ENCODE measurements around the gene CYP4F8.
"Not testable (repeated sequence)": the region's sequence is repeated elsewhere in the genome, so short reads cannot be mapped to it uniquely, and the experiment has no call there.

CYP4F8 gene, protein sequence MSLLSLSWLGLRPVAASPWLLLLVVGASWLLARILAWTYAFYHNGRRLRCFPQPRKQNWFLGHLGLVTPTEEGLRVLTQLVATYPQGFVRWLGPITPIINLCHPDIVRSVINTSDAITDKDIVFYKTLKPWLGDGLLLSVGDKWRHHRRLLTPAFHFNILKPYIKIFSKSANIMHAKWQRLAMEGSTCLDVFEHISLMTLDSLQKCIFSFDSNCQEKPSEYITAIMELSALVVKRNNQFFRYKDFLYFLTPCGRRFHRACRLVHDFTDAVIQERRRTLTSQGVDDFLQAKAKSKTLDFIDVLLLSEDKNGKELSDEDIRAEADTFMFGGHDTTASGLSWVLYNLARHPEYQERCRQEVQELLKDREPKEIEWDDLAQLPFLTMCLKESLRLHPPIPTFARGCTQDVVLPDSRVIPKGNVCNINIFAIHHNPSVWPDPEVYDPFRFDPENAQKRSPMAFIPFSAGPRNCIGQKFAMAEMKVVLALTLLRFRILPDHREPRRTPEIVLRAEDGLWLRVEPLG

DNA sequence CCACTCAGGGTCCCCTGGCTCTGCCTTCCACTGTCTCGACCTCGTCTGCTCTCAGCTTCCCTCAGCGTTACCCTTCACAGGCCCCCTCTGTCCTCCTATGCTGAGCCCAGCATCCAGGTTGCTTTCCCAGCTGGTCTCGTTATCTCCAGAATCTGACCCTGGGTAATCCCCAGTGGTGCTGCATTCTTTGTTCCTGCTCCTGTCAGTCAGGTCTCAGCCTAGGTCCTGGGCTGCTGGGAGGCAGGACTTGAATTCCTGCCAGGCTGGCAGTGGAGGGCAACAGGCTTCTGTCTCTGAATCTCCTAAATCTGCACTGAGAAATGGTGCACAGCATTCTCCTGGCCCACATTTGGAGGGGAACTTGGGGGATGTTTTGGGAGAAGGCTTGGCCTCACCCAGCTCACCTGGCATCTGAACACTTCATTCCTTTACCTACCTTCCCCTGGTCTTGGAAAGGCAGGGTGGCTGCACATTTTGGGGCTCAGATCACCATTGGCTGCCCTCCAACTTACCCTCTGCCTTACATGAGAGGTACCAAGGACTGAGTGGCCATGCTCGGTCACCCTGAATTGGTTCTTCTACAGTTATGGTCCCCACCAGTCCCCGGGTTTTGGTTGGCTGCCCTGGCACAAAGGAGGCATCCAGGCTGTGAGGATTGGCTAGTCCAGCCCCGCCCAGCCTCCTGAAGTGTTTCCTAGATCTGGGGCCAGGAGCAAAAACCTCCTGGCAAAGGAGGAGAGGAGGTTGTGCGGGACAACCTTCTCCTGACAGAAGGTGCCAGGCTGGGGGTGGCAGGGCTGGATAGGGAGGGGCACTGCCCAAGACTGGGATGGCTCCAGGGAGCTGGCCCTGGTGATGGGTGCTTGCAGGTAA, at the start of gene CYP4F8:
CYP4F8 (plus strand) TSS at position 712 of the 873 bp plus-strand sequence. CDS start 399 bp downstream, outside the sequence.
- in situ Hi-C loops (cut with MboI; ENCODE audit: low sequenced_read_pairs) = no loop called here

DNA sequence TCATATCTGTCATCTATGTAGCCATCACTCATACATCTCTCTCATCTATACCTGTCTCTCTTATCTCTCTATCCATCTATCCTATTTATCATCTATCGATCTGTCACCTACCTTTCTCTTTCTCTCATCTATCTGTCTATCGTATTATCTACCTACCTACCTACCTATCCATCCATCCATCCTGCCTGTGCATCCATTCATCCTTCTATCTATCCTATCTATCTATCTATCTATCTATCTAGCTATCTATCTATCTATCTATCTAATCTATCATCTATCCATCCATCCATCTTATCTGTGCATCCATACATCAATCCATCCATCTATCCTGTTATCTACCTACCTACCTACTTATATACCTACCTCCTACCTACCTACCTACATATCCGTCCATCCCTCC, 44.6 kb upstream of the CYP4F8 start:
- in situ Hi-C loops (cut with MboI; ENCODE audit: low sequenced_read_pairs) = no loop called here

DNA sequence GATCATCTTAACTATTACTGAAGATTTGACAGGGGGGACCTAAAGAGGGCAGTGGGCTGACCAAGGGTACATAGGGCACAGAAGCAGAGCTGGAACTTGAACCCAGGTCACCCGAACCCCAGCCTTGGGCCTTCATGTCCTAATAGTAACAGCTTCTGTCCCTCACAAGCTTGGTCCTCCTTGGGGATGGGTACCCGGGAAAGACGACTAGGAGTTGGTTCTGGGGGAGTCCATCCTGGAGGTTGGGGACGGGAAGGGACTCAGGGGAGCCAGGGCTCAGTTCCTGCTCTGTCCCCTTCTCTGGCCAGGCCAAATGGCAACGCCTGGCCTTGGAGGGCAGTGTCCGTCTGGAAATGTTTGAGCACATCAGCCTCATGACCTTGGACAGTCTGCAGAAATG, 39.6 kb upstream of the CYP4F8 start:
- in situ Hi-C loops (cut with MboI; ENCODE audit: low sequenced_read_pairs) = no loop called here

DNA sequence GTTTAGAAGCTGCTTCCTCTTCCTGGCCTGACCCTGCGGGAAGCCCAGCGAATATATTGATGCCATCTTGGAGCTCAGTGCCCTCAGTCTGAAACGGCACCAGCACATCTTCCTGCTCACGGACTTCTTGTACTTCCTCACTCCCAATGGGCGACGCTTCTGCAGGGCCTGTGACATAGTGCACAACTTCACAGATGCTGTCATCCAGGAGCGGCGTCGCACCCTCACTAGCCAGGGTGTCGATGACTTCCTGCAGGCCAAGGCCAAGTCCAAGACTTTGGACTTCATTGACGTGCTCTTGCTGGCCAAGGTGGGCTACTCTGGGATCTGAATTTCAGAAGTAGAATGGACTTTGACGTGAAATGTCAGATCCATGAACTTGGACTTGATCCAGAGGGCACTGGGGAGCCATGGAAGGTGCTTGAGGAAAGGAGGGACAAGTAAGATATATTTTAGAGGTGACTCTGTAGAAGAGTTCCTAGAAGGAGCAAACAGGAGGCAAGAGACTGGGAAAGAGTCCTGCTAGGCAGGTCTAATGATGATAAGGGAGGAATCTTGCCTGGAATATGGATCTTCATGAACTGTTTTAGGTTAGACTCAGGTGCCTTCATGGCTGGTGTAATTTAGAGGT, 38.4 kb upstream of the CYP4F8 start:
- in situ Hi-C loops (cut with MboI; ENCODE audit: low sequenced_read_pairs) = no loop called here

DNA sequence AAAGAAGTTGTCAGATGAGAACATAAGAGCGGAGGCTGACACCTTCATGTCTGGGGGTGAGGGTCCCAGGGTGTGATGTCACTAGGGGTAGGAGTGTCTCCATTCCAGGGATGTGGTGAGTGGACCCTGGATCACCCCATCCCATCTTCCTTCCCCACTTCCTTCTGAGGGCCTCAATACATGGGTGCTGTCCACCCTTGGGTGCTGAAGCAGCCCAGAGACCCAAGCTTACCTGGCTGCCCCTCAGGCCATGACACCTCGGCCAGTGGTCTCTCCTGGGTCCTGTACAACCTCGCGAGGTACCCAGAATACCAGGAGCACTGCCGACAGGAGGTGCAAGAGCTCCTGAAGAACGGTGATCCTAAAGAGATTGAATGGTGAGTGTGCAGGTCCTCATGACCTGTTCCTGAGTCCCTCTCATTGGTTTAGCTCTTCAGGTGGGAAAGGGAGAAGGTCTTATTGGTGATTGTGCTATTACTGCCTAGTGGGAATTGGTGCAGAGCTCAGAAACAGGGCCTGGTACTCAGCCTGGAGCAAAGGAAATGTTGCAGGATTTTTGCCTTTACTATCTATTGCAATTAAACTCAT, 37.7 kb upstream of the CYP4F8 start:
- in situ Hi-C loops (cut with MboI; ENCODE audit: low sequenced_read_pairs) = no loop called here

DNA sequence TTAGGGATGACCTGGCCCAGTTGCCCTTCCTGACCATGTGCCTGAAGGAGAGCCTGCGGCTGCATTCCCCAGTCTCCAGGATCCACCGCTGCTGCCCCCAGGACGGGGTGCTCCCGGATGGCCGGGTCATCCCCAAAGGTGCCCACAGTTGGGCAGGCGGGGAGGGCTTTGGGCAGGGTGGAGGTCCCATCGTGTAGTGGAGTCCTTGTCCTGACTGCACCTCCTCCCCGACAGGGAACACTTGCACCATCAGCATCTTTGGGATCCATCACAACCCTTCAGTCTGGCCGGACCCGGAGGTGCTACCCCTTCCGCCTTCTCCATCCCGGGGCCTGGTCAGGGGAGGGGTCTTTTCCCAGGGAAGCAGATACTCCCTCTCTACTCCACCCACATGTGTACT, 31.7 kb upstream of the CYP4F8 start:
- in situ Hi-C loops (cut with MboI; ENCODE audit: low sequenced_read_pairs) = no loop called here

DNA sequence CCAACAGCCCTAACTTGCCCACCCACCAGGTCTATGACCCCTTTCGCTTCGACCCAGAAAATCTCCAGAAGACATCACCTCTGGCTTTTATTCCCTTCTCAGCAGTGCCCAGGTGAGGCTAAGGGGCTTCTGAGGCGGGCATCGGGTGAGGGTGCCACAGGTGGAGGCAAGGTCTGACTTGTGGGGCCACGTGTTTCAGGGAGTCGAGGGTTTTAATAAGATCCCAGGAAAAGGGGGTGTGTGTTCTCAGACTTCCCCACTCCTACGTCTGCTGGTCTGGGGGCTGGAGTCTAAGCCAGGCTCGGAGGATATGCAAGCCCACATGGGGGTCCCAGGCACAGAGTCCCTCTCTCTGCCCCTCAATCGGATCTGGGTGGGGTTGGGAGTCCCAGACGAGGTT, 30.9 kb upstream of the CYP4F8 start:
- in situ Hi-C loops (cut with MboI; ENCODE audit: low sequenced_read_pairs) = no loop called here

DNA sequence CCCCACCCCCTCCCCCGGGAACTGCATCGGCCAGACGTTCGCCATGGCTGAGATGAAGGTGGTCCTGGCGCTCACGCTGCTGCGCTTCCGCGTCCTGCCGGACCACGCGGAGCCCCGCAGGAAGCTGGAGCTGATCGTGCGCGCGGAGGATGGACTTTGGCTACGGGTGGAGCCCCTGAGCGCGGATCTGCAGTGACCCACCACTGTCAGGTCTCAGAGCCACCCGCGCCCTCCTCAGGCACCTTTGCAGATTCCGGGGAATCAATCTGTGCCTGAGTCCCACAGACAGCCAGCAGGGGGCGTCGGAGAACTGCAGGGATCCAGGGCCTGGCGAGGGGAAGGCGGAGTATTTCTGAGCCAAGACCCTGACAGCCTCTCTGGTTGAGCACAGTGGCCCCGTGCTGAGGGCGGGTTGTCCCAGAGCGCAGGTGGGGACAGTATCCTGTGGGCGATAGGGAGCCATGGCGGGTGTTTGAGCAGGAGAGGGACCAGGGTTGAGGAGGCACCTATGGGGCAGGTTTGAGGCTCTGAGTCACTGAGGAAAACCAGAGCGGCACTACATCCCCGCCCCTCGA, 30.4 kb upstream of the CYP4F8 start:
- in situ Hi-C loops (cut with MboI; ENCODE audit: low sequenced_read_pairs) = no loop called here

DNA sequence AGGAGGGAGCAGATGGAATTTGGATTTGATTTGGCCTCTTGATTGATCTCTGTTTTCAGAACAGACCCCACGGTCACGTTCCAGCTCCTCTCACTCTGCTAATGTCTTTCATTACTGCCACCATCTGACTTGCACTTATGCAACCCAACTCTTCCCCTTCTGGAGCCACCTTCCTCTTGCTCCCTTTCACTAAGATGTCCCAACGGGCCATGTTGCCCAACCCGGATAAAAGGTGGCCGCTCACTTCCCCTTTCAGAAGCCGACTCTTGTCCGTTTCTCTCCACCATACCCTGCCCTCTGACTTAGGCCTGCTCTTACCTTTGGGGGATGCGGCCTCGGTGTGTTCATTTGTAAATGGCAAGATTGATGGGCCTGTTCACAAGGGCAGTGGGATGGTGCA, 27.4 kb upstream of the CYP4F8 start:
- in situ Hi-C loops (cut with MboI; ENCODE audit: low sequenced_read_pairs) = no loop called here

DNA sequence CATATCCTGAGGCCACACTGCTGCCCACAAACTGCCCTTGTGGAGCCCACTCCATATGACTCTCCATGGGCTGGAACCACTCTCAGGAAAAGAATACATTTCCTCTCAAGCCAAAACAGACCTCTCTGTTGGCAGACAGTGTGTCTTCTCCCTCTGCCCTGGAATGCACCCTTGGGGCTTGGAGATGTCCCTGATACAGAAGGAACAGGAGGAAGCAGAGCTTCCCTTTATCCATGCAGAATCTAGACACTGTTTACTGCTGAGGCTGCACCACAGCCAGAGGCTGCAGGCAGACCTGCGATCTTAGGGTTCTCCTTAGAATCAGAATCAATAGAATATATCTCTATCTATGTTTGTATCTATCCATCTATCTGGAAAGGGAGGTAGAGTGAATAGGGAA, 26.8 kb upstream of the CYP4F8 start:
- in situ Hi-C loops (cut with MboI; ENCODE audit: low sequenced_read_pairs) = no loop called here

DNA sequence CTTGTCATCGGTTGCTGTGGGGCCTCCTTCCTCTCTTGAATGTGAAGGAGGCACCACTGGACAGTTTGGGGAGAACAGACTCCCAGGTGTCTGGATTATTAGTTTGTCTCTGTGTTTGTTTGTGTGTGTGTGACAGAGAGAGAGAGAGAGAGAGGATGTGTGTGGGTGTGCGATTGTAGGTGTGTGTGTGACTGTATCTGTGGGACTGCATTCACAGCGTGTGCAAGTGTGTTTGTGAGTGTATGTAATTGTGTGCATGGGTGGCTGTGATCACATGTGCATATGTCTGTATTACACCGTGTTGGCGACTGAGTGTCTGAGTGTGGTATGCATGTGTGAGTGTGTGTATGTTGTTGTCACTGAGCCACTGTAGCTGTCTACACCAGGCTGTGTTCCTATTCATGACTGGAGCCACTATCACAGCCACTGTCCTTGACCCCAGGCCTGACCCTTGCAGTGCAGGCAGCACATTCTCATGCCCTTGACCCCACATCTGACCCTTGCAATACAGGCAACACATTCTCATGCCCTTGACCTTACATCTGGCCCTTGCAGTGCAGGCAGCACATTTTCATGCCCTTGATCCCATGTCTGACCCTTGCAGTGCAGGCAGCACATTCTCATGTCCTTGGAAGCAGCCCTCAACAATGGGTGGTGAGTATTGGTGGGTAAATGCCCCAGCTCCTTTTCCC, 25.1 kb upstream of the CYP4F8 start:
- in situ Hi-C loops (cut with MboI; ENCODE audit: low sequenced_read_pairs) = no loop called here

DNA sequence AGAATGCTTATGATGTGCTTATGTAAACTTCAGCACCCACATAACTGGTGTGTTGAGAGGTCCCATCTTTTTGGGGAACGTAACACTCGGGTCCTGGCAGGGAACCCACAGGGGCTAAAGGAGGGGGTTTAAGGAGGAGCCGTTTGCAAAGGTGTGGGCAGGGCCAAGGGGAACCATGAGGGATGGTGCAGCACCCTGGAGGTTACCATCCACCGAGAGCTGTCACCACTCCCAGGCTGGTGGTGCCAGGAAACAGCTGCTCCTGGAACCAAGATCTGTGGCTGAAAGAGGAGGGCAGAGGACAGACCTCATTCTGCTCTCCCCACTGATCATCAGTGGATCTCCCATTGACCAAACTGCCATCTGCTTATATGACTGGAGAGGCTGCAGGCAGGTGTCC, 23.2 kb upstream of the CYP4F8 start:
- in situ Hi-C loops (cut with MboI; ENCODE audit: low sequenced_read_pairs) = no loop called here

DNA sequence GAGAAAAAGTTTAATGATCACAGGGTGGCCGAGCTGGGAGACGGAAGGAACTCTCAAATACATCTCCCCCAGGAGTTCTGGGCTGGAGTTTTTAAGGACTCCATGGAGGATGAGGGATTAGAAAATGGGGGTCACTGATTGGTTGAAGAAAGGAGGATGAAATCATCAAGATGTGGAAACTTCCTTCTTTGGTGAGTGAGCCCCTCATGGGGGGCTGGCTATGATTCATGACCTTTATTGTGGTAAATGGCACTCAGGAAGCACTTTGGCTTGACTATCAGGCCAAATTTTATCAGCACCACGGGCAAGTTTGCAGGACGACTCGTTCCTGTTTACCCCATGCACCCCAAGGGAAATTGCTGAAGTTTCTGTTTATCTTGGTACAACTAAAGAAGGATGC, 22.5 kb upstream of the CYP4F8 start:
- in situ Hi-C loops (cut with MboI; ENCODE audit: low sequenced_read_pairs) = not testable (repeated sequence)

DNA sequence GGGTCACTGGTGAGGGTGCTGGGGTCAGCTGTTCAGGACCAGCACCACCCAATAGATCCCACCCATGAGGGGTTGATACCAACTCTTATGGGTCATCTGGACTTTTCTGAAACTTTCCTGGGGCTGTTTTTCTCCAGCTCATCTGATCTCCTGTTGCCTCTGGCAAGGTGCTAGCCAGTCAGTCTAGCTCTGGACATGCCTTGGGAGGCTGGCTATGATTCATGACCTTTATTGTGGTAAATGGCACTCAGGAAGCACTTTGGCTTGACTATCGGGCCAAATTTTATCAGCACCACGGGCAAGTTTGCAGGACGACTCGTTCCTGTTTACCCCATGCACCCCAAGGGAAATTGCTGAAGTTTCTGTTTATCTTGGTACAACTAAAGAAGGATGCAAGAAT, 21.3 kb upstream of the CYP4F8 start:
- in situ Hi-C loops (cut with MboI; ENCODE audit: low sequenced_read_pairs) = not testable (repeated sequence)

DNA sequence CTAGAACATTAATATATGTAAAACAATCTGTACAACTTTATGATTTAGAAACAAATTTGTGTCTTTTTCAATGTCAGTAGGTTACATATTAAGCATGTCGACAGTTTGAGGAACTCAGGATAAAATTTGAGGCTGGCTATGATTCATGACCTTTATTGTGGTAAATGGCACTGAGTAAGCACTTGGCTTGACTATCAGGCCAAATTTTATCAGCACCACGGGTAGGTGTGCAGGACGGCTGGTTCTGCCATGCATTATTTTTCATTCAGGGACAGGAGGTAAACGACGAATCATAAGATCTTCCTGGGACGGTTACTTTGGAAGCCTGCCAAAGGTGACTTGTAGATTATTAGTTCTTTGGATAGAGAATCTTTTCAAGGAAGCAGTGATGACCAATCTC, 19.9 kb upstream of the CYP4F8 start:
- in situ Hi-C loops (cut with MboI; ENCODE audit: low sequenced_read_pairs) = no loop called here

DNA sequence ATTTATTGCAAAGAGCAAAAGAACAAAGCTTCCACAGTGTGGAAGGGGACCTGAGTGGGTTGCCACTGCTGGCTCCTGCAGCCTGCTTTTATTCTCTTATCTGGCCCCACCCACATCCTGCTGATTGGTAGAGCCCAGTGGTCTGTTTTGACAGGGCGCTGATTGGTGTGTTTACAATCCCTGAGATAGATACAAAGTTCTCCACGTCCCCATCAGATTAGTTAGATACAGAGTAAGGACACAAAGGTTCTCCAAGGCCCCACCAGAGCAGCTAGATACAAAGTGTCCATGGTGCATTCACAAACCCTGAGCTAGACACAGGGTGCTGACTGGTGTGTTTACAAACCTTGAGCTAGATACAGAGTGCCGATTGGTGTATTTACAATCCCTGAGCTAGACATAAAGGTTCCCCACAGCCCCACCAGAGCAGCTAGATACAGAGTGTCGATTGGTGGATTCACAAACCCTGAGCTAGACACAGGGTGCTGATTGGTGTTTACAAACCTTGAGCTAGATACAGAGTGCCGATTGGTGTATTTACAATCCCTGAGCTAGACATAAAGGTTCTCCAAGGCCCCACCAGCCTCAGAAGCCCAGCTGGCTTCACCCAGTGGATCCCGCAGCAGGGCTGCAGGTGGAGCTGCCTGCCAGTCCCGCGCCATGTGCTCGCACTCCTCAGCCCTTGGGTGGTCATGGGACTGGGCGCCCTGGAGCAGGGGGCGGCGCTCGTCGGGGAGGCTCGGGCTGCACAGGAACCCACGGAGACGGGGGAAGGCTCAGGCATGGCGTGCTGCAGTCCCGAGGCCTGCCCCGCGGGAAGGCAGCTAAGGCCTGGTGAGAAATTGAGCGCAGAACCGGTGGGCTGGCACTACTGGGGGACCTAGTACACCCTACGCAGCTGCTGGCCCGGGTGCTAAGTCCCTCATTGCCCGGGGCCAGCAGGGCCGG, 6.8 kb upstream of the CYP4F8 start:
- in situ Hi-C loops (cut with MboI; ENCODE audit: low sequenced_read_pairs) = not testable (repeated sequence)

DNA sequence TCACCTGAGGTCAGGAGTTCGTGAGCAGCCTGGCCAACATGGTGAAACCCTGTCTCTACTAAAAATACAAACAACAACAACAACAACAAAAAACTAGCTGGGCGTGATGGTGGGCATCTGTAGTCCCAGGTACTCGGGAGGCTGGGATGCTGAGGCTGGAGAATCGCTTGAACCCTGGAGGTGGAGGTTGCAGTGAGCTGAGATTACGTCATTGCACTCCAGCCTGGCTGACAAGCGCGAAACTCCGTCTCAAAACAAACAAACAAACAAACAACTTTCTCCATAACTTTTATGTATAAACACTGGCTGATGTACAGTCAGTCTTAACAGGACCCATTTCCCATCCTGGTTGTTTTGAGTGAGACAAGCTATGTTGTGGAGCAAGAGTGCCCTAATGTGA, 5.8 kb upstream of the CYP4F8 start:
- in situ Hi-C loops (cut with MboI; ENCODE audit: low sequenced_read_pairs) = no loop called here

DNA sequence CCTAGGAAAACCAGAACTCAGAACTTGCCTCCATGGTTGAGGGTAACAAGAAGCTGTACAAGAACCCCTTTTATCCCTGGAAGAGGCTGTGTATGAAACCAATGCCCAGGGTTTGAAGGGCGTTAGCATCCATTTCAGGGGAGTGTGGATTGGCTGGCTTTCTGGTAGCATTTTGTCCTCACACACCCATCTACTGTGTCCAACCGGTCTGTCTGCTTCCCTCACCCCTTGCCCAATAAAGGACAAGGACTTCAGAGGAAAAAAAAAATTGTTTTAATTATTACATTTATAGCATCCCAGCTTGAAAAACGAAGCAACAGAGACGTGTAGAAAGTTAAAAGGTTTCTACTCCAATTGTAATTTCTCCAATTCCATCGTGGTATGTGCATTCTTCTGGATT, 2.7 kb upstream of the CYP4F8 start:
- in situ Hi-C loops (cut with MboI; ENCODE audit: low sequenced_read_pairs) = no loop called here

DNA sequence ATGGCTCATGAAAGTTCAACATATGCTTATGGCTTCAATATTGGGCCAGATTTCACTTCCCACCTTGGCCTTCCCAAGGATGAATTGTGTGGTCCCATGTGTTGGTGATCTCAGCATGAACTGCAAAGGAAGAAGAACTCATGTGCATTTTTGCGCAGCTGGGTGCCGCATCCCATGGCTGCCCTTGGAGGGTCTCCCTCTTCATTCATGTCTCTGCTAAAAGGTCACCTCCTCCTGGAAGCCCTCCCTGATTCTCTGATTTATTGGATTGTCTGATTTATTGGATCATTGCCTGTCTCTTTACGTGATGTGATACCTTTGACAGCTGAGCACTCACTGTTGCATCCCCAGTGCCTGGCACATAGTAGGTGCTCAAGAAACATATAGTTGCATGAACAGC, 1.7 kb upstream of the CYP4F8 start:
- in situ Hi-C loops (cut with MboI; ENCODE audit: low sequenced_read_pairs) = no loop called here
